Stromal cell of bone marrow (primary cell): ENCODE results near the gene KCNT2.
"Not testable (repeated sequence)": the region's sequence is repeated elsewhere in the genome, so short reads cannot be mapped to it uniquely, and the experiment has no call there.

Experiments used
- DNase-seq: peaks from one replicate; pipeline ENCODE4 v3.0.0-alpha.2; 2012; ENCODE audit warnings: low read depth

Gene KCNT2

DNA sequence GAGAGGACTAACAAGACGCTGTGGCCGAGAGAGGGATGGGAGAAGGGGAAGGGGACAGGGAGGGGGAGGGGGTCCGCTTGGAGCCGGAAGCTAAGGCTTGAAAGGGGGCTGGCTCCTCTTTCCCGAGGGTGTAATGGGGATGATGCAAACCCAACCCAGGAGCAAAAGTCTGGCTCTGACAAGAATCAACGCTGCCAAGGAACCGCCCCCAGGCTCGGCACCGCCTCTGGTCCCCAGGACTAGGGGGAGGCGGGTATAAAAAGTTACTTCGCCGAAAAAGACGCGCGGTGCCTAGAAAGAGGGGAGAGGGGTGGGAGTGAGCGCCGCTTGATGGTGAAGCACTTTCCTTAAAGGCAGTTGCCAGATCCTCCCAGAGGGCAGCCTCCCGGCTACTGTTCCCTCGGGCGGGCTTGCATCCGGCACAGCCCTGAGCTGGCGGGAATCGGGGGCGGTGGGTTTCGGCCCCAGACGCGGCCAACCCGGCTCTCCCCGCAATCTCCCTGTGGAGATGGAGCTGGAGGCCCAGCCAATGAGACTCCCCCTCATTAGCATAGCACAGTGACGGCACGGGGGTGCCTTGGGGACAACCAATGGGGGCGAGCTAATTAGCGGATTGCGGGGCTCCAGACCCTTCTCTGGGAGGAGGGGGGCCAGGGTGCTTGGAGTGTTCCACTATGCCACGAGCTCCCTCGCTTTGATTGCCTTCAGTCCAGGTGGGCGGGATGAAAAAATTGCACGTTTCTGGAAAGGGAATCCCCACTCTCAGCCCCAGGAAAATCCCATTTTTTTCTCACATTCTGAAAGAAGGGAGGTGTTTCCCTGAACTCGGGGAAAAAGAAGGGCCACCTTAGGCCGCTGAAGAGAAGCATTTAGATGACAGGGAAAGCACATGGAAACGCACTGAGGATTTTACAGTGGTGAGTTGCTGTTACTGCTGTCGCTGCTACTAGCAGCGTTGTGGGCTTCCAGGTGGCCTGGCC lies at the start of gene KCNT2:
TSS of gene KCNT2 (minus strand) at position 51 of the 980 bp plus-strand sequence. CDS start 131 bp downstream, outside the sequence.
- DNase-seq, result peak; percentile 14

GRCh38 chr1:196655494-196655893 lies 47.3 kb upstream of the KCNT2 start:
- DNase-seq, result no peak

- no peak for DNase-seq
These were observed 46.8 kb upstream of the KCNT2 start for GRCh38 chr1:196655071-196655470.

DNA sequence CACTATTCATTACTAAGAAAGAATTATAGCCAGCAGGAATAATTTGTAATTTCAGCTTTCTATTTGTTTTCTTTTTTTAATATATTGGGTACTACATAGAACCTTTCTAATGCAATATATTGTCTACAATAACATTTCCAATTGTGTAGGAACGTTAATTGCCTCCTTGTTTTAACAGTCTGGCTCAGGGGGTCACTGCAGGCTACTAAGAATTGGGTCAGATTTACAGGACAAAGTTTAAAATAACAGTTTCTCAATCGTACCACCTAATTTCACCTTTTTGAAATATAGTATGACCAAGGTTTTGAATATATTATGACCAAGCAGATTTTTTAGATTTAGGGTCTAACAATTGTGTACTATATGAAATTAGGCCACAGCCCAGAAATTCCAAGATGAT lies 46.0 kb upstream of the KCNT2 start:
- no peak for DNase-seq

- peak; percentile 93 for DNase-seq
These were observed 43.5 kb upstream of the KCNT2 start, which contains the start of gene CFH for GRCh38 chr1:196651637-196652215. CFH (plus strand) TSS chr1:196652043; CDS start chr1:196652118, 75 bp downstream.

- no peak for DNase-seq
These were observed 42.8 kb upstream of the KCNT2 start for GRCh38 chr1:196651079-196651478.

DNA sequence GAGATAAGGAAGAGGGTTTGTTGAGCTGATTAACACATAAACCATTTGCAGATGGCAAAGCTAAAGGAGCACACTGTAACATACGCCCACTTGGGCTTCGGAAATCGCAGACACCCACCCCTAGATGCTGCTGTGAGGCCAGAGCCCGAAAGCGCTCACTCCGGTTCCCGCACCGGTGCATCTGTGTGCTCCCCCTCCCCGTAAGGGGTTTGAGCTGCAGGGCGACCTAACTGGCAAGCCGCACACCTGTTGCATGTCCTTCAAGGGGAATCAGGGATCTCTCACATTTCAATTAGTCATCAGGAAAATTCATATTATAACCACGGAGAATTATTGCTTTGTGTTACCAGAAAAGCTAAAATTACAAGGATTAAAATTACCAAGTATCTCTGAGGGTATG lies 42.2 kb upstream of the KCNT2 start:
- no peak for DNase-seq

GRCh38 chr1:196649990-196650389 lies 41.8 kb upstream of the KCNT2 start:
- no peak for DNase-seq

- no peak for DNase-seq
These were observed 32.7 kb upstream of the KCNT2 start for GRCh38 chr1:196640976-196641375.

DNA sequence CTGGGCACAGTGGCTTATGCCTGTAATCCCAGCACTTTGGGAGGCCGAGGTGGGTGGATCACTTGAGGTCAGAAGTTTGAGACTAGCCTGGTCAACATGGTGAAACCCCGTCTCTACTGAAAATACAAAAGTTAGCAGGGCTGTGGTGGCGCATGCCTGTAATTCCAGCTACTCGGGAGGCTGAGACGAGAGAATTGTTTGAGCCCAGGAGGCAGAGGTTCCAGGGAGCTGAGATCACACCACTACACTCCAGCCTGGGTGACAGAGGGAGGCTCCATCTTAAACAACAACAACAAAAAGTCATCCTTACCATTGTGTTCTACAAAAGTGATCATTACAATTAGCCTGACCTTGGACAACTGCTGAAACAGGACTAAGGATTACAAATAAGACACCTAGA lies 31.1 kb upstream of the KCNT2 start:
- not testable (repeated sequence) for DNase-seq

DNA sequence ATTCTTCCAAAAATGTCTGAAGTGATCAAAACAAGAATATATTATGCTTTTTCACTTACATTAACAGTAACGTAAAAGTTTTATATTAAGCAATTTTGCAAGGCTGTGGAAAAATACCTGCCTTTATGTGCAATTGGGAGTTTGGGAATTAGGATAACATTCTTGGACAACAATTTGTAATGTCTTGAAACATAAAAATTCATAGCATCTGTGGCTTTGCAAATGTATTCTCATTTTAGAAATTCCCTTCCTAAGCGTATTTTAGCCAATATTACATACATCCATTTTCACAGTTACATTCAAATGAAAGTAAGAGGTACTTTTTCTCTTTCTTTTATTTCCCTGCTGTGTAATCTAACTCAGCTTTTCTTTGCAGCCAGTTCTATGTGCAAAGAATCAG lies 30.2 kb upstream of the KCNT2 start:
- no peak for DNase-seq

DNA sequence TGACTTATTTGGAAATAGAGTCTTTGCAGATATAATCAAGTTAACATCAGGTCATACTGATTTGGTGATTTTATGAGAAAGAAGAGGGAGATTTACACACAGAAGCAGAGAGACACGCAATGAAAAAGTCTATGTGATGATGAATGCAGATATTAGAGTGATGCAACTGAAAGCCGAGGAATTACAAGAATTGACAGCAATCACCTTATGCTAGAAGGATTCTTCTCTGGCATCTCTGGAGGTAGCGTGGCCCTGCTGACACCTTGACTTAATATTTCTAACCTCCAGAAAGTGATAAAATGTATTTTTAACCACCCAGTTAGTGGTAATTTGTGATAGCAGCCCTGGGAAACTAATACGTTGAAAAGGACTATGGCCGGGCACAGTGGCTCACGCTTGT lies 29.4 kb upstream of the KCNT2 start:
- DNase-seq, result no peak

DNA sequence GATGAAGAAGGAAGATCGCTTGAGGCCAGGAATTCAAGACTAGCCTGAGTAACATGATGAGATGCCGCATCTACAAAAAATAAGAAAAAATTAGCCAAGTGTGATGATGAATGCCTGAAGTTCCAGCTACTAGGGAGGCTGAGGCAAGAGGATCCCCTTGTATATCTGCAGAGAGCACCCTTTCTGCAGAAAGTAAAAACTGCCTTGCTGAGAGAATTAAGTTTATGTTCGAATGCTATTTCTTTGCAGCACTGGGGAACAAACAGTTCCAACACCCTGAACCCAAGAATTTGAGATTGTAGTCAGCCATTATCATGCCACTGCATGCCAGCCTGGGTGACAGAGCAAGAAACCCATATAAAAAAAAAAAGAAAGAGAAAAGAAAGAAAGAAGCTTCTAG lies 20.6 kb upstream of the KCNT2 start:
- no peak for DNase-seq

DNA sequence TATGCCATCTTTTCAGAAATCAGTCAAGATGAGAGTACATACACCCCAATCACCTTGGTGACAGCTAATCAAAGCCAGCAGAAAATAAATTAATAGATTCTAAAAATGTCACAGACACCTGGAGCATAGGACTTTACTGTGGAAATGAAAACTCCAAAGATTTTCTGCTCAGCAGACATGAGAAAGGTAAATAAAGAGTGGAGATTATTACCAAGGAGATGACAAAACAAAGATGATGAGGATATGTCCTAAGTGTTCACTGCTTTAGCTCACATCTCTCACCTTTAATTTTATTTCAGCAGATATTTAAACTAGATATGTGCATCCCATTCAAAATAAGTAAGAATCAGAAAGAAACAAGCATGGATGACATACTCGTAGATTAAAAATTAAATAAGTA lies 14.8 kb upstream of the KCNT2 start:
- DNase-seq, result no peak

GRCh38 chr1:196619721-196620120 lies 11.5 kb upstream of the KCNT2 start:
- no peak for DNase-seq

DNA sequence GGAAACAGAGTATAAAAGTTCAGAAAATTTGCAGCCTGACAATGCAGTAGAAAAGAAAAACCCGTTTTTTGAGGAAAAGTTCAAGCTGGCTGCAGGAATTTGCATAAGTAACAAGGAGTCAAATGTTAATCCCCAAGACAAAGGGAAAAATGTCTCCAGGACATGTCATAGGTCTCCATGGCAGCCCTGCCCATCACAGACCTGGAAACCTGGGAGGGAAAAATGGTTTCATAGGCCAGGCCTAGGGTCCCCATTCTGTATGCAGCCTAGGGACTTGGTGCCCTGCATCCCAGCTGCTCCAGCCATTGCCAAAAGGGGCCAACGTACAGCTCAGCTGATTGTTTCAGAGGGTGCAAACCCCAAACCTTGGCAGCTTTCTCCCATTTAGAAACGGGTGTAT lies 3.6 kb upstream of the KCNT2 start:
- DNase-seq, result no peak

DNA sequence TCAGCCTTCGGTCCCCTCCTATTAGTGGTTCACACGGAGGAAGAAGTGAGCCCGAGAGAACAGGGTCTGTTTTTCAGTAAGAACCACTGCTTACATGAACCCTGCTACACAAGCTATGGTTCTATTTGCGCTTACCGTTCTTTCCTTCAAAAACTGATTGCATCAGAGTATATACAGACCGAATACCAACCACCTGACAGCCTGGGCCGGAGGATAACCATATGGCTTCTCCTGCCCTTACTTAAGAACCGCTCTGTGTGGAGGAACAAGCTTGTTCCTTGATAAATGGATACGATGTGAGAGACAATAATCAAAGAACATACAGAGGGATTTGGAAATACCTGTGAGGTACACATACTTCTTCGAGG lies 1.1 kb upstream of the KCNT2 start:
- DNase-seq, result no peak

GRCh38 chr1:196607981-196608380 lies 259 bp downstream of the KCNT2 start:
- no peak for DNase-seq

DNA sequence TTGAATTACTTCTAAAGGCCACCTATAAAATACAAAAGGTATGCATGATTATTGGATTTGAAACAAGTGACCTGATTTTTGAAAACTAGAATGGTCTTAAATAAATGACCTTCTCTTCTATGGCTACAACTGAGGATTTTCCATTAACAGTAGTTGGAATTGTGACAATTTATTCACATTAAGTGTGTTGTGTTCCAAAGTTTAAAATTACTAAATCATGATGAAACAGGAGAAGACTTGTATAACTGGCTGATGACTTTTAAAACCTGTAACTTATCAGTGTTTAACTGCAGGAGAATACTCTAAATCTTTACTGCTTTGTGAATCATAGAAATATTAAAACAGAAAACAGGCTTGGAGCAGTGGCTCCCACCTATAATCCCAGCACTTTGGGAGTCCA lies 4.6 kb downstream of the KCNT2 start:
- no peak for DNase-seq

- no peak for DNase-seq
These were observed 9.1 kb downstream of the KCNT2 start for GRCh38 chr1:196598942-196599748.

GRCh38 chr1:196594700-196595099 lies 13.5 kb downstream of the KCNT2 start:
- no peak for DNase-seq

DNA sequence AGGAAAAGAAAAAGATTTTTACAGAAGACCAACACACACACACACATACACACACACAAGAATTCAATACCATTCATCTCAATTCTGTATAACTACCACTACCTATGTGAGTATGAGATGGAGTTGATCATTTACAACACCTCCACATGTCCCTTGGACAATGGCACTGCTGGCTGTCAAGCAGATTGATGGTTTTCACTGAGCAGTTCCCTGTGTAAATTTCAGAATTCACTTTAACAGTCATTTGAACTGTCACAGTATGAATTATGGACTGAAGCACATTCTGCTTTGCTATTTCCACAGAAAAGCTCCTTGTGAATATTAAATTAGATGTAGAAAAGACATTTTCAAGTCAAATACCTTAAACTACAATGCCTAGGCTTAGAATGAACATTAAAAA lies 14.3 kb downstream of the KCNT2 start:
- DNase-seq, result no peak

GRCh38 chr1:196590959-196591358 lies 17.3 kb downstream of the KCNT2 start:
- no peak for DNase-seq
